GM23248 (cell line): ENCODE data around the gene ELF1. TPM values are rescaled to one million over a fixed set of nuclear protein-coding genes. Genes with fewer than 3 reads are reported as not detected.
A peak's percentile ranks its signal among the peaks of the same experiment; 100 is the strongest.
"Not testable (repeated sequence)": the region's sequence is repeated elsewhere in the genome, so short reads cannot be mapped to it uniquely, and the experiment has no call there.

Experiments used
- DNase-seq: peaks from one replicate; pipeline ENCODE4 v3.0.0-alpha.2; 2015
- H2AFZ ChIP-seq: fragments of 200-600 bp; sonication (generic); 2 replicates; pipeline ENCODE4 v1.6.1; 2016; ENCODE audit warnings: antibody characterized with exemption
- H3F3A ChIP-seq: fragments of 200-600 bp; sonication (generic); 2 replicates; pipeline ENCODE4 v1.6.1; 2016; ENCODE audit warnings: mild to moderate bottlenecking, antibody characterized with exemption, mixed run types; ENCODE audit not compliant: insufficient read depth
- H3K27ac ChIP-seq: fragments of 200-600 bp; sonication (generic); 2 replicates; pipeline ENCODE4 v1.5.1; 2016; ENCODE audit warnings: mild to moderate bottlenecking
- H3K27me3 ChIP-seq: fragments of 200-600 bp; sonication (generic); replicated peaks from 2 replicates; pipeline ENCODE4 v1.6.1; 2016; ENCODE audit warnings: mild to moderate bottlenecking; ENCODE audit not compliant: insufficient read depth
- H3K36me3 ChIP-seq: fragments of 200-600 bp; sonication (generic); 2 replicates; pipeline ENCODE4 v1.6.1; 2016; ENCODE audit warnings: low read depth, mild to moderate bottlenecking
- H3K4me1 ChIP-seq: fragments of 200-600 bp; sonication (generic); 2 replicates; pipeline ENCODE4 v1.6.1; 2016; ENCODE audit warnings: mild to moderate bottlenecking; ENCODE audit not compliant: insufficient read depth
- H3K4me2 ChIP-seq: fragments of 200-600 bp; sonication (generic); one replicate; pipeline ENCODE4 v1.6.1; 2016; ENCODE audit warnings: mild to moderate bottlenecking; ENCODE audit not compliant: unreplicated experiment
- H3K4me3 ChIP-seq: fragments of 200-600 bp; sonication (generic); 2 replicates; pipeline ENCODE4 v1.5.1; 2016; ENCODE audit warnings: mild to moderate bottlenecking
- H3K79me2 ChIP-seq: fragments of 200-600 bp; sonication (generic); 2 replicates; pipeline ENCODE4 v1.6.1; 2016; ENCODE audit warnings: mild to moderate bottlenecking; ENCODE audit not compliant: insufficient read depth
- H3K9ac ChIP-seq: fragments of 200-600 bp; sonication (generic); 2 replicates; pipeline ENCODE4 v1.6.1; 2016; ENCODE audit warnings: mild to moderate bottlenecking
- H3K9me2 ChIP-seq: fragments of 200-600 bp; sonication (generic); 2 replicates; pipeline ENCODE4 v1.6.1; 2016; ENCODE audit warnings: mixed run types, mild to moderate bottlenecking, moderate library complexity; ENCODE audit not compliant: insufficient read depth
- H3K9me3 ChIP-seq: fragments of 200-600 bp; sonication (generic); one replicate; pipeline ENCODE4 v1.6.1; 2017; ENCODE audit warnings: low read depth
- H4K20me1 ChIP-seq: fragments of 200-600 bp; sonication (generic); 2 replicates; pipeline ENCODE4 v1.6.0; 2016; ENCODE audit not compliant: insufficient read depth
- EZH2 ChIP-seq: fragments of 200-600 bp; sonication (generic); IDR thresholded peaks from 2 replicates; pipeline ENCODE4 v1.6.1; 2018; ENCODE audit warnings: antibody characterized with exemption, mild to moderate bottlenecking; ENCODE audit not compliant: insufficient read depth, poor library complexity, severe bottlenecking
- EZH2phosphoT487 ChIP-seq: fragments of 200-600 bp; sonication (generic); IDR thresholded peaks from 2 replicates; pipeline ENCODE4 v1.6.1; 2018; ENCODE audit warnings: antibody characterized with exemption, moderate library complexity, mild to moderate bottlenecking, low read depth; ENCODE audit not compliant: insufficient read depth
- WGBS, 2 experiments: methylation state at CpG; one replicate each; pipeline ENCODE4 v1.1.6; 2015 to 2017; ENCODE audit warnings: low lambda C conversion rate in 2 of 2, low coverage in 1 of 2; ENCODE audit errors: missing lambda C conversion rate in 2 of 2; 5-methylcytosine and 5-hydroxymethylcytosine counted together
- in situ Hi-C: fragments of 300-500 bp; cut with MboI; formaldehyde crosslinking; loops from 2 replicates; pipeline ENCODE4 v1.15.0; 2020
- polyA plus RNA-seq: library from polyadenylated mRNA; unstranded; fragments of >200 nt; fragmentation: Nextera tagmentation; extraction: Ambion mirVana; gene quantifications from 2 replicates; pipeline ENCODE4 v1.2.1, GENCODE V29; 2016
- total RNA-seq: library from RNA; depleted of rRNA; stranded (reverse); fragments of >200 nt; shearing (Covaris generic); gene quantifications from 2 replicates; pipeline ENCODE4 v1.2.3, GENCODE V29; 2014

The ELF1 gene
- total and polyA plus RNA-seq, 2 experiments from 2014 or later, result 36.1 to 42.7 TPM

- no peak overlapping the region for H3K4me2 ChIP-seq
- no peak overlapping the region for H3K27ac ChIP-seq
- peaks cover 27% of the 10 kb centered on the region for H3K4me1 ChIP-seq
- 95 to 98% methylated on average over 5 of the region's 5 CpGs for WGBS, 2 experiments
- H3K9me3 ChIP-seq, result no peaks in the 10 kb centered on the region
- H3F3A ChIP-seq, result peaks cover 31% of the 10 kb centered on the region
- no peaks in the 10 kb centered on the region for H3K27me3 ChIP-seq
- no peak overlapping the region for H3K9ac ChIP-seq
- H3K9me2 ChIP-seq, result no peaks in the 10 kb centered on the region
- H3K36me3 ChIP-seq, result no peaks in the 10 kb centered on the region
- H4K20me1 ChIP-seq, result peaks cover 10% of the 10 kb centered on the region; the same call in 1 of the 2 replicates
- no peak for DNase-seq
- in situ Hi-C loops, result no loop called here
- no peak overlapping the region for H2AFZ ChIP-seq
- peaks cover 97% of the 10 kb centered on the region for H3K79me2 ChIP-seq
- H3K4me3 ChIP-seq, result no peak overlapping the region
- TF ChIP-seq EZH2, result no peak
- TF ChIP-seq EZH2phosphoT487, result no peak
Measured at GRCh38 chr13:41048640-41049039, 29.5 kb upstream of the ELF1 start.

- peaks cover 22% of the 10 kb centered on the region for H3F3A ChIP-seq
- peaks cover 11% of the 10 kb centered on the region; the same call in 1 of the 2 replicates for H4K20me1 ChIP-seq
- H3K9ac ChIP-seq, H3K36me3 ChIP-seq, H3K9me3 ChIP-seq, H3K27me3 ChIP-seq, in situ Hi-C loops, H2AFZ ChIP-seq, H3K4me3 ChIP-seq, H3K4me2 ChIP-seq, H3K27ac ChIP-seq, H3K9me2 ChIP-seq, DNase-seq, H3K4me1 ChIP-seq: not testable (repeated sequence)
- WGBS, 2 experiments, result 88 to 96% methylated on average over 2 to 4 of the region's 4 CpGs
- peaks cover 97% of the 10 kb centered on the region for H3K79me2 ChIP-seq
Measured at GRCh38 chr13:41042419-41042818, 23.3 kb upstream of the ELF1 start.

- no peak overlapping the region for H2AFZ ChIP-seq
- no peak overlapping the region for H3K4me3 ChIP-seq
- no peaks in the 10 kb centered on the region for H3K36me3 ChIP-seq
- peaks cover 96% of the 10 kb centered on the region for H3K79me2 ChIP-seq
- peaks cover 8% of the 10 kb centered on the region; the same call in 1 of the 2 replicates for H3K4me1 ChIP-seq
- no peaks in the 10 kb centered on the region for H3K27me3 ChIP-seq
- H3K9me2 ChIP-seq, result no peaks in the 10 kb centered on the region
- 75 to 78% methylated on average over 9 of the region's 9 CpGs for WGBS, 2 experiments
- H3F3A ChIP-seq, result peaks cover 22% of the 10 kb centered on the region
- no peak overlapping the region for H3K4me2 ChIP-seq
- H3K9me3 ChIP-seq, result no peaks in the 10 kb centered on the region
- no peak overlapping the region for H3K9ac ChIP-seq
- TF ChIP-seq EZH2phosphoT487 (no peak), EZH2 (no peak)
- H4K20me1 ChIP-seq, result peaks cover 11% of the 10 kb centered on the region; the same call in 1 of the 2 replicates
- in situ Hi-C loops, result no loop called here
- no peak overlapping the region for H3K27ac ChIP-seq
- no peak for DNase-seq
Measured at GRCh38 chr13:41040584-41041334, 21.6 kb upstream of the ELF1 start.

- peaks cover 96% of the 10 kb centered on the region for H3K79me2 ChIP-seq
- DNase-seq, result no peak
- no peaks in the 10 kb centered on the region for H3K9me2 ChIP-seq
- H3K27ac ChIP-seq, result 0 out of 2 replicates have a peak overlapping the region, but pooled peaks have one; percentile 15
- no peak overlapping the region for H3K4me2 ChIP-seq
- no peaks in the 10 kb centered on the region for H3K36me3 ChIP-seq
- peaks cover 25% of the 10 kb centered on the region for H3F3A ChIP-seq
- no peaks in the 10 kb centered on the region for H3K27me3 ChIP-seq
- no peaks in the 10 kb centered on the region for H3K9me3 ChIP-seq
- H4K20me1 ChIP-seq, result peaks cover 11% of the 10 kb centered on the region; the same call in 1 of the 2 replicates
- no peak overlapping the region for H3K4me3 ChIP-seq
- TF ChIP-seq EZH2 (no peak), EZH2phosphoT487 (no peak)
- H2AFZ ChIP-seq, result no peak overlapping the region
- H3K9ac ChIP-seq, result no peak overlapping the region
- peaks cover 8% of the 10 kb centered on the region; the same call in 1 of the 2 replicates for H3K4me1 ChIP-seq
- in situ Hi-C loops, result no loop called here
Measured at GRCh38 chr13:41039746-41040145, 20.6 kb upstream of the ELF1 start.

GRCh38 chr13:41036557-41036956 lies 17.4 kb upstream of the ELF1 start:
- H3K27ac ChIP-seq, H3K9ac ChIP-seq, H3K27me3 ChIP-seq, H3K4me2 ChIP-seq, H3K36me3 ChIP-seq, H3K4me3 ChIP-seq, H3K9me3 ChIP-seq, H2AFZ ChIP-seq, DNase-seq, H3K9me2 ChIP-seq, in situ Hi-C loops: not testable (repeated sequence)
- Histone ChIP-seq H3K4me1 (peaks cover 16% of the 10 kb centered on the region), H3K79me2 (peaks cover 99% of the 10 kb centered on the region), H4K20me1 (peaks cover 16% of the 10 kb centered on the region; the same call in 1 of the 2 replicates), H3F3A (peaks cover 29% of the 10 kb centered on the region)
- WGBS, 2 experiments, result 93 to 96% methylated on average over 5 of the region's 5 CpGs
